HCT116 (cell line): ENCODE measurements around the gene APCDD1L. TPM values are rescaled to one million over a fixed set of nuclear protein-coding genes. Genes with fewer than 3 reads are reported as not detected.

Source experiments
- ATAC-seq: fragments of 200-7000 bp; cut with Tn5 transposase; 2 replicates; pipeline ENCODE4 v1.9.1; 2020; ENCODE audit warnings: mild to moderate bottlenecking, moderate library complexity
- BruUV-seq: library from RNA; stranded (reverse); fragments of 400-500 nt; replicated peaks from 2 replicates; lab custom pipeline; 2021; lab: Mats Ljungman, UMichigan
- CTCF ChIA-PET: fragments of 300-600 bp; sonication (Branson Sonifier 250); formaldehyde crosslinking; loops from one replicate; lab custom pipeline; 2021; ENCODE audit warnings: antibody characterized with exemption; lab: Charles Lee
- POLR2A ChIA-PET: fragments of 300-600, 350-600 bp; sonication (Branson Sonifier 250); formaldehyde crosslinking; loops from one replicate; lab custom pipeline; 2021; ENCODE audit warnings: antibody characterized with exemption; lab: Charles Lee
- RAD21 ChIA-PET, 2 experiments: fragments of 300-600 bp; sonication (Branson Sonifier 250); formaldehyde crosslinking; loops; one replicate each; lab custom pipeline; 2023; ENCODE audit warnings: low total read pairs in 2 of 2; ENCODE audit not compliant: uncharacterized antibody in 2 of 2, unreplicated experiment in 2 of 2, low non-redundant PET in 1 of 2; lab: Charles Lee
- DNase-seq: peaks from one replicate; pipeline ENCODE4 v3.0.0-alpha.2; 2010; ENCODE audit warnings: low read depth, low spot score
- H2AFZ ChIP-seq: fragments of 200-600 bp; shearing (Covaris generic), sonication (generic); 2 replicates; pipeline ENCODE4 v1.6.1; 2017; ENCODE audit warnings: low read depth, mixed run types, mixed read lengths, antibody characterized with exemption, low read length; ENCODE audit not compliant: poor library complexity, severe bottlenecking
- H3K27ac ChIP-seq: 2 replicates; pipeline ENCODE4 v1.5.1; 2012; ENCODE audit warnings: low read depth, low read length
- H3K27me3 ChIP-seq: fragments of 200-600 bp; sonication (generic); 2 replicates; pipeline ENCODE4 v1.6.1; 2016; ENCODE audit warnings: mixed run types, low read length, mixed read lengths; ENCODE audit not compliant: insufficient read depth
- H3K36me3 ChIP-seq, 2 experiments: fragments of 200-500 bp in 1 of 2; fragments of 200-600 bp in 1 of 2; sonication (Bioruptor generic) in 1 of 2; sonication (generic) in 1 of 2; 2 replicates each; pipeline versions ENCODE4 v1.5.1 to v1.6.1; 2014 to 2016; ENCODE audit warnings: low read length in 2 of 2, inconsistent platforms in 1 of 2, mixed read lengths in 1 of 2, mixed run types in 1 of 2; ENCODE audit not compliant: insufficient read depth in 2 of 2, control insufficient read depth in 1 of 2
- H3K4me1 ChIP-seq, 2 experiments: fragments of 200-600 bp in 1 of 2; sonication (generic) in 1 of 2; 2 replicates each; pipeline versions ENCODE4 v1.5.1 to v1.6.1; 2012 to 2017; ENCODE audit warnings: low read length in 2 of 2, inconsistent platforms in 1 of 2, mild to moderate bottlenecking in 1 of 2, mixed read lengths in 1 of 2, mixed run types in 1 of 2, moderate library complexity in 1 of 2; ENCODE audit not compliant: insufficient read depth in 2 of 2, control insufficient read depth in 1 of 2
- H3K4me2 ChIP-seq: fragments of 200-600 bp; sonication (generic); 2 replicates; pipeline ENCODE4 v1.6.1; 2017; ENCODE audit warnings: mixed run types, low read length, mixed read lengths
- H3K4me3 ChIP-seq, 2 experiments: fragments of 200-600 bp in 1 of 2; sonication (generic) in 1 of 2; replicated peaks in 1 of 2; 2 replicates each; pipeline ENCODE4 v1.5.1; 2011 to 2016; ENCODE audit warnings: low read length in 2 of 2, control low read depth in 1 of 2, low read depth in 1 of 2, mild to moderate bottlenecking in 1 of 2, mixed read lengths in 1 of 2, mixed run types in 1 of 2
- H3K79me2 ChIP-seq: fragments of 200-600 bp; sonication (generic); 2 replicates; pipeline ENCODE4 v1.6.1; 2017; ENCODE audit warnings: mild to moderate bottlenecking, mixed run types, low read length, moderate library complexity, mixed read lengths; ENCODE audit not compliant: insufficient read depth
- H3K9ac ChIP-seq: fragments of 200-600 bp; sonication (generic); 2 replicates; pipeline ENCODE4 v1.6.1; 2016; ENCODE audit warnings: low read length, mixed read lengths
- H3K9me2 ChIP-seq: fragments of 200-600 bp; sonication (generic), shearing (Covaris generic); 2 replicates; pipeline ENCODE4 v1.6.1; 2017; ENCODE audit warnings: mixed run types, mild to moderate bottlenecking, moderate library complexity; ENCODE audit not compliant: insufficient read depth
- H3K9me3 ChIP-seq, 2 experiments: fragments of 200-500 bp in 1 of 2; fragments of 200-600 bp in 1 of 2; sonication (Bioruptor generic) in 1 of 2; sonication (generic) in 1 of 2; 2 replicates each; pipeline ENCODE4 v1.6.1; 2014 to 2017; ENCODE audit warnings: low read length in 2 of 2, mixed read lengths in 2 of 2, inconsistent platforms in 1 of 2, low read depth in 1 of 2, mild to moderate bottlenecking in 1 of 2, mixed run types in 1 of 2, moderate library complexity in 1 of 2; ENCODE audit not compliant: control insufficient read depth in 1 of 2, insufficient read depth in 1 of 2
- H4K20me1 ChIP-seq: fragments of 200-600 bp; sonication (generic), shearing (Covaris generic); 2 replicates; pipeline ENCODE4 v1.6.1; 2017; ENCODE audit warnings: mixed run types, mild to moderate bottlenecking, moderate library complexity; ENCODE audit not compliant: insufficient read depth
- ATF3 ChIP-seq: IDR thresholded peaks from 2 replicates; pipeline ENCODE4 v1.6.1; 2012
- CTCF ChIP-seq, 3 experiments: fragments of 200-600 bp in 1 of 3; sonication (generic) in 1 of 3; IDR thresholded peaks in 2 of 3; conservative IDR thresholded peaks in 1 of 3; 2 replicates each; pipeline ENCODE4 v1.5.1; 2012 to 2017; ENCODE audit warnings: low read depth in 2 of 3, low read length in 2 of 3, antibody characterized with exemption in 1 of 3, borderline replicate concordance in 1 of 3, control low read depth in 1 of 3, mild to moderate bottlenecking in 1 of 3, mixed read lengths in 1 of 3, mixed run types in 1 of 3, moderate library complexity in 1 of 3; ENCODE audit not compliant: insufficient read depth in 1 of 3
- EGR1 ChIP-seq: IDR thresholded peaks from 2 replicates; pipeline ENCODE4 v1.6.1; 2012; ENCODE audit warnings: low read depth
- ELF1 ChIP-seq: IDR thresholded peaks from 2 replicates; pipeline ENCODE4 v1.6.1; 2012; ENCODE audit warnings: low read depth, borderline replicate concordance
- EZH2 ChIP-seq: fragments of 200-600 bp; sonication (generic); IDR thresholded peaks from 2 replicates; pipeline ENCODE4 v1.6.1; 2017; ENCODE audit warnings: antibody characterized with exemption, mixed run types
- EZH2phosphoT487 ChIP-seq: fragments of 200-600 bp; IDR thresholded peaks from 2 replicates; pipeline ENCODE4 v1.6.1; 2018; ENCODE audit warnings: antibody characterized with exemption, borderline replicate concordance
- JUND ChIP-seq: IDR thresholded peaks from 2 replicates; pipeline ENCODE4 v1.6.1; 2012
- POLR2A ChIP-seq: IDR thresholded peaks from 2 replicates; pipeline ENCODE4 v1.7.0; 2011; ENCODE audit warnings: borderline replicate concordance; ENCODE audit not compliant: insufficient read depth, insufficient read length; ENCODE audit errors: extremely low read depth
- POLR2AphosphoS5 ChIP-seq: IDR thresholded peaks from 2 replicates; pipeline ENCODE4 v1.6.1; 2011; ENCODE audit warnings: mild to moderate bottlenecking, low read depth, low read length, moderate library complexity
- SIN3A ChIP-seq: IDR thresholded peaks from 2 replicates; pipeline ENCODE4 v1.6.1; 2012; ENCODE audit warnings: low read depth
- TCF7L2 ChIP-seq: IDR thresholded peaks from 2 replicates; pipeline ENCODE4 v1.7.0; 2011; ENCODE audit warnings: borderline replicate concordance, inconsistent platforms; ENCODE audit not compliant: insufficient read depth, insufficient read length; ENCODE audit errors: extremely low read depth
- intact Hi-C: fragments of 100-400 bp; cut with micrococcal nuclease; formaldehyde crosslinking; loops from 2 replicates; pipeline ENCODE4 v1.10.0; 2022
- total RNA-seq: library from RNA; stranded (reverse); gene quantifications from one replicate; pipeline ENCODE4 v1.2.1, GENCODE V29; 2021; ENCODE audit not compliant: unreplicated experiment
- TF ChIP-seq, protein P1 (sequence below): IDR thresholded peaks from 2 replicates; pipeline ENCODE4 v1.6.1; 2012
- TF ChIP-seq, protein P2 (sequence below): IDR thresholded peaks from 2 replicates; pipeline ENCODE4 v1.6.1; 2011; ENCODE audit warnings: mild to moderate bottlenecking, low read length, moderate library complexity; ENCODE audit not compliant: insufficient replicate concordance; ENCODE audit errors: extremely low read depth

APCDD1L gene
- total RNA-seq, 1 experiment from 2014 or later = not detected

GRCh38 chr20:58518387-58518786 is 3.2 kb upstream of the APCDD1L start:
- Histone ChIP-seq H3K4me3 (no peak overlapping the region), H3K9ac (no peak overlapping the region), H3K79me2 (no peaks in the 10 kb centered on the region), H3K36me3 (no peaks in the 10 kb centered on the region), H3K4me1 (peaks cover 0 to 7% of the 10 kb centered on the region in 2 experiments; a peak in 2 of 4 replicates), H3K9me3 (no peaks in the 10 kb centered on the region), H3K4me2 (no peak overlapping the region), H3K27me3 (no peaks in the 10 kb centered on the region)
- ATAC-seq = no peak
- BruUV-seq = no TSS peak
- ChIA-PET RAD21 (no interaction called here), CTCF (no interaction called here)
- intact Hi-C loops = no loop called here
- TF ChIP-seq POLR2AphosphoS5 = no peak
- TF ChIP-seq EZH2 = no peak
- TF ChIP-seq POLR2A = no peak
- TF ChIP-seq EZH2phosphoT487 = no peak
- TF ChIP-seq ATF3 = no peak
- no peak for TF ChIP-seq SIN3A
- TF ChIP-seq EGR1 = no peak
- TF ChIP-seq JUND = no peak
- TF ChIP-seq, protein P1, sequence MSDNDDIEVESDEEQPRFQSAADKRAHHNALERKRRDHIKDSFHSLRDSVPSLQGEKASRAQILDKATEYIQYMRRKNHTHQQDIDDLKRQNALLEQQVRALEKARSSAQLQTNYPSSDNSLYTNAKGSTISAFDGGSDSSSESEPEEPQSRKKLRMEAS = no peak
- no peak for TF ChIP-seq TCF7L2
- TF ChIP-seq CTCF (IDR thresholded peaks at IDR 0.05 in 2 of 3, conservative IDR thresholded peaks at IDR 0.05 in 1 of 3; ENCODE audit: borderline replicate concordance in 1 of 3, insufficient read depth in 1 of 3, low read depth in 2 of 3, low read length in 2 of 3) = no peak
- TF ChIP-seq ELF1 = no peak
- TF ChIP-seq, protein P2, sequence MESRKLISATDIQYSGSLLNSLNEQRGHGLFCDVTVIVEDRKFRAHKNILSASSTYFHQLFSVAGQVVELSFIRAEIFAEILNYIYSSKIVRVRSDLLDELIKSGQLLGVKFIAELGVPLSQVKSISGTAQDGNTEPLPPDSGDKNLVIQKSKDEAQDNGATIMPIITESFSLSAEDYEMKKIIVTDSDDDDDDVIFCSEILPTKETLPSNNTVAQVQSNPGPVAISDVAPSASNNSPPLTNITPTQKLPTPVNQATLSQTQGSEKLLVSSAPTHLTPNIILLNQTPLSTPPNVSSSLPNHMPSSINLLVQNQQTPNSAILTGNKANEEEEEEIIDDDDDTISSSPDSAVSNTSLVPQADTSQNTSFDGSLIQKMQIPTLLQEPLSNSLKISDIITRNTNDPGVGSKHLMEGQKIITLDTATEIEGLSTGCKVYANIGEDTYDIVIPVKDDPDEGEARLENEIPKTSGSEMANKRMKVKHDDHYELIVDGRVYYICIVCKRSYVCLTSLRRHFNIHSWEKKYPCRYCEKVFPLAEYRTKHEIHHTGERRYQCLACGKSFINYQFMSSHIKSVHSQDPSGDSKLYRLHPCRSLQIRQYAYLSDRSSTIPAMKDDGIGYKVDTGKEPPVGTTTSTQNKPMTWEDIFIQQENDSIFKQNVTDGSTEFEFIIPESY = no peak
- TF ChIP-seq, all 23 proteins: peak for 0
- H2AFZ ChIP-seq = no peak overlapping the region
- H3K9me2 ChIP-seq = no peaks in the 10 kb centered on the region
- no peaks in the 10 kb centered on the region for H4K20me1 ChIP-seq
- POLR2A ChIA-PET = no interaction called here
- DNase-seq = no peak
- H3K27ac ChIP-seq = no peak overlapping the region
